ENCODE data around the gene BRAT1.

Gene BRAT1

DNA sequence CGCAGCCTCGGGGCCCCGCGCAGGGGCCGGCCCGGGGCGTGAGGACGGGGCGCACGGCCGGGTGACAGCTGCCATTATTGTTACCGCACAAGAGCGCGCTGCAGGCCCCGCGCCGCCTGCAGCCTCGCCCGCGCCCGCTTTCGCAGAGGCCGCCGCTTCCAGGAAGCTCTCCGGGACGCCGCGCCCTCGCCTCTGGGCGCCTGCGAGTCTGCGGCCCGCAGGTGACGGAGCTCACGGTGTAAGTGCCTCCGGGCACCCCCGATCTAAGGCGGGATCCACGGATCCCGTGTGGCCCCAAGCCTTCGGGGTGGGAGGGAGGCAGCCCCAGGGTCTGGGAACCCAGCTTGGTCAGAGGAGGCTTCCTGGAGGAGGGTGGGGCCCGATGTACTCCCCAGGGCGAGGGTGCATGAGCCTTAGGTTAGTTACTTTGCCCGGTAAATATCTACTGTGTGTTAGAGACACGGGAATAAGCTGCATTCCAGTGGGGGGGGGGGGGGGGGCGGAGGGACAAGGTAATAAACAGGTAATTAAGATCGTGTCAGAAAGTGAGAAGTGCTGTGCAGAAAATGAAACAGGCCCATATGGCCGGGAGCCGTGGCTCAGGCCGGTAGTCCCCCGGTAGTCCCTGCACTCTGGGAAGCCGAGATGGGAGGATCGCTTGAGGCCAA is 4.1 kb upstream of the BRAT1 start:
- DNase-seq (ENCODE audit: low read depth), result peak; percentile 64
- peak overlapping the region; percentile 86 for H3K4me3 ChIP-seq (ENCODE audit: low read depth, low read length)
- TF ChIP-seq, protein P1, sequence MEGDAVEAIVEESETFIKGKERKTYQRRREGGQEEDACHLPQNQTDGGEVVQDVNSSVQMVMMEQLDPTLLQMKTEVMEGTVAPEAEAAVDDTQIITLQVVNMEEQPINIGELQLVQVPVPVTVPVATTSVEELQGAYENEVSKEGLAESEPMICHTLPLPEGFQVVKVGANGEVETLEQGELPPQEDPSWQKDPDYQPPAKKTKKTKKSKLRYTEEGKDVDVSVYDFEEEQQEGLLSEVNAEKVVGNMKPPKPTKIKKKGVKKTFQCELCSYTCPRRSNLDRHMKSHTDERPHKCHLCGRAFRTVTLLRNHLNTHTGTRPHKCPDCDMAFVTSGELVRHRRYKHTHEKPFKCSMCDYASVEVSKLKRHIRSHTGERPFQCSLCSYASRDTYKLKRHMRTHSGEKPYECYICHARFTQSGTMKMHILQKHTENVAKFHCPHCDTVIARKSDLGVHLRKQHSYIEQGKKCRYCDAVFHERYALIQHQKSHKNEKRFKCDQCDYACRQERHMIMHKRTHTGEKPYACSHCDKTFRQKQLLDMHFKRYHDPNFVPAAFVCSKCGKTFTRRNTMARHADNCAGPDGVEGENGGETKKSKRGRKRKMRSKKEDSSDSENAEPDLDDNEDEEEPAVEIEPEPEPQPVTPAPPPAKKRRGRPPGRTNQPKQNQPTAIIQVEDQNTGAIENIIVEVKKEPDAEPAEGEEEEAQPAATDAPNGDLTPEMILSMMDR (IDR thresholded peaks at IDR 0.05; ENCODE audit: insufficient read depth, low read depth, low read length, missing control alignments), result no peak

DNA sequence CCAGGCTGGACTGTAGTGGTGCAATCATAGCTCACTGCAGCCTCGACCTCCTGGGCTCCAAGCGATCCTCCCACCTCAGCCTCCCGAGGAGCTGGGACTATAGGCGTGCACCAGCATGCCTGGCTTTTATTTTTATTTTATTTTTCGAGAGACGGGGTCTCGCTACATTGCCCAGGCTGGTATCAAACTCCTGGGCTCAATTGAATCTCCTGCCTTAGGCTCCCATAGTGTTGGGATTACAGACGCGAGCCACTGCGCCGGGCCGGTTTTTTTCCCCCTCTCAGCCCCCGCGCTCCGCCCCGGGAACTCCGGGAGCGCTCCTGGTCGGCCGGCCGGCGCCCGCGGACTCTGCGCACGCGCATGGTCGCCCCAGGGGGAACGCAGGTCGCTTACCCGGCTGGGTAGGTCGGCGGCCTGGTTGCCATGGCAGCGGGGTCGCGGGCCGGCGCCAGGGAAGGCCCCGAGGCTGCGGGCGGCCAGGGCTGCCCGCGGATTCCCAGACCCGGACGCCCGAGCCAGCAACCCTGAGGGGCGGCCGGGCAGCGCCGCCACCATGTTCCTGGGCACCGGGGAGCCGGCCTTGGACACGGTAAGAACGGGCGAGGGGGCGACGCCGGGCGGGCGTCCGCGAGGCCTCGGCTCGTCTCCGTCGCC is 3.4 kb upstream of the BRAT1 start, which contains the start of gene IQCE:
Gene IQCE, plus strand, starts transcription at position 351 of the 654 bp plus-strand sequence. Its CDS starts 203 bp downstream, at position 554.
- TF ChIP-seq, protein P1 (IDR thresholded peaks at IDR 0.05; ENCODE audit: insufficient read depth, low read depth, low read length, missing control alignments), result no peak
- DNase-seq (ENCODE audit: low read depth), result peak; percentile 95
- peak within 1 kb of the TSS; percentile 86 for H3K4me3 ChIP-seq (ENCODE audit: low read depth, low read length)

DNA sequence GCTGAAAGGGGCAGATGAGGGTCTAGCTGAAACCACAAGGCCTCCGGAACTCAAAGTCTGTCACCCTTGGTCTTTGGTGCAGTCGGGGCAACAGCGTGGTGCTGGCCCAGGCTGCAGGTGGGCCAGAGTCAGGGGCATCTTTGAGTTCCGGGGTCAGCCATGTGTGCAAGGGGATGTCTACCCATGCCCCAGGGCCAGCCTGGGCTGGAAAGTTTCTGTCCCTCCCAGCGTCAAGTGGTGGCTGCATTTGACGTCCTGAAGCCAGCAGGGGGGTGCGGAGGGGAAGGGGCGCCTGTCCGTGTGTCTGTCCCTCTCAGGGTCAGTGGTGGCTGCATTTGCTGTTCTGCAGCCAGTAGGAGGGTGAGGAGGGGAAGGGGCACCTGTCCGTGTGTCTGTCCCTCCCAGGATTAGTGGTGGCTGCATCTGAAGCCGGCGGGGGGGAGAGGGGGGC is 638 bp downstream of the BRAT1 start:
- DNase-seq (ENCODE audit: low read depth), result peak; percentile 31
- H3K4me3 ChIP-seq (ENCODE audit: low read depth, low read length), result peak overlapping the region; percentile 67
- TF ChIP-seq, protein P1 (IDR thresholded peaks at IDR 0.05; ENCODE audit: insufficient read depth, low read depth, low read length, missing control alignments), result peak; percentile 6

DNA sequence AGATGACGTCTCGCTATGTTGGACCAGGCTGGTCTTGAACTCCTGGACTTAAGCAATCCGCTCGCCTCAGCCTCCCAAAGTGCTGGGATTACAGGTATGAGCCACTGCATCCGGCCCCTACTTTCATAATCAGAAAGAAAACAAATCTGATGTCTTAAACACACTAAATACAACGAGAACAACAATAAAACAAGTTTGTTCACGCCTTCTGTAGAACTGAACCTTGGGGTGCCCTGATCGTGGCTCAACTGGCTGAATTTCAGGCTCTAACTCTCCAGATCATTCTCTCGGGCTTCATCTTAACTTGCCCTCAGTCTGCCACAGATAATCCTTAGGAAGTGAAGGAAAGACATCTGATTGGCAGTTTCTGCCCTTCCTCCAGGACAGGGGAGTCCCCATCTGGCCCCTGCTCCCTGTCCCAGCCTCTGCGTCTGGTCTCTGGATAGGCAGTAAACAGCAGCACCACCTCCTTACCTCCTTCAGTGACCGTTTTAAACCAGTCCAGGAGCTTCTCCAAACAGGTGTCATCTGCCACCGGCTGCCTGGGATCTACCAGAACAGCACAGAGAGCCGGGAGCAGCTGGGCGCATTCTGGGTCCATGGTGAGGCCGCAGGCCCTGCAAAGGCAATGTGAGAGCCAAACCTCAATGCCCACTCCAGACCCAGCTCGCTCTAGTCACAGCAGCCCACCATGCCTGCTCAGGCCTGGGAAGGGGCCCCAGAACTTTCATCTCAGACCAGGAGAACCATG is 1.3 kb downstream of the BRAT1 start:
- TF ChIP-seq, protein P1 (IDR thresholded peaks at IDR 0.05; ENCODE audit: insufficient read depth, low read depth, low read length, missing control alignments), result no peak
- H3K4me3 ChIP-seq (ENCODE audit: low read depth, low read length), result peak overlapping the region; percentile 67
- DNase-seq (ENCODE audit: low read depth), result no peak

DNA sequence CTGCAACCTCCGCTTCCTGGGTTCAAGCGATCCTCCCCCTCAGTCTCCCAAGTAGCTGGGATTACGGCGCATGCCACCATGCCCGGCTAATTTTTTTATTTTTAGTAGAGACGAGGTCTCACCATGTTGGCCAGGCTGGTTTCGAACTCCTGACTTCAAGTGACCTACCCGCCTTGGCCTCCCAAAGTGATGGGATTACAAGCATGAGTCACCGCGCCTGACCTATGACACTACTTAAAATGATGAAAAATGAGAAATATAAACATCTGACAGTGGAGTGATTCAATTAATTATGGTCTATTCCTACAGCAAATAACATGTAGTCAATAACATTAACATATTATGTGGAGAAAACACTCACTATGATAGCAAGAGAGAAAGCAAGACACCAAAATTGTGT is 2.2 kb downstream of the BRAT1 start:
- TF ChIP-seq, protein P1 (IDR thresholded peaks at IDR 0.05; ENCODE audit: insufficient read depth, low read depth, low read length, missing control alignments), result no peak
- no peak overlapping the region for H3K4me3 ChIP-seq (ENCODE audit: low read depth, low read length)
- no peak for DNase-seq (ENCODE audit: low read depth)

DNA sequence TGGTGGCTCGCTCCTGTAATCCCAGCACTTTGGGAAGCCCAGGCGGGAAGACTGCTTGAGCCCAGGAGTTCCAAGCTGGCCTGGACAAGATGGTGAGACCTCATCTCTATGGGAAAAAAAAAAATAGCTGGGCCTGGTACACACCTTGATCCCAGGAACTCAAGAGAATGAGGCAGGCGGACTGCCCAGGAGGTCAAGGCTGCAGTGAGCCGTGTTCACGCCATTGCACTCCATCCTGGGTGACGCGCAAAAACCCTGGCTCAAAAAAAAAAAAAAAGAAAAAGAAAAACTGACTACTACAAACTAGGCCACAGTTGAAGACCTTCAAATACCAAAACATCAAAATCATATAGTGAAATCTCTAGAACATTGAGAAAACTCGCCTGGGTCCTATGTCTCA is 3.9 kb downstream of the BRAT1 start:
- no peak for DNase-seq (ENCODE audit: low read depth)
- H3K4me3 ChIP-seq (ENCODE audit: low read depth, low read length), result no peak overlapping the region
- TF ChIP-seq, protein P1 (IDR thresholded peaks at IDR 0.05; ENCODE audit: insufficient read depth, low read depth, low read length, missing control alignments), result no peak

Data from GM12865 (cell line).